Kidney (tissue), 14 donors: ENCODE data around the gene PTF1A. TPM values are rescaled to one million over a fixed set of nuclear protein-coding genes. Genes with fewer than 3 reads are reported as not detected.
A peak's percentile ranks its signal among the peaks of the same experiment; 100 is the strongest.

Source experiments
- DNase-seq, 5 donors: peaks; one replicate each; pipeline ENCODE4 v3.0.0-alpha.2; 2013 to 2020
- FAIRE-seq: peaks from 2 replicates; lab custom pipeline; 2012; peaks lifted over from hg19 to GRCh38; lab: Jason Lieb, UNC
- H3K27ac ChIP-seq, 2 donors: one replicate each; pipeline ENCODE4 v1.7.0; 2013; ENCODE audit warnings: low read depth in 2 of 2, low read length in 2 of 2, inconsistent platforms in 1 of 2
- H3K27me3 ChIP-seq: one replicate; pipeline ENCODE4 v1.7.1; 2013; ENCODE audit warnings: low read length, inconsistent platforms; ENCODE audit not compliant: control insufficient read depth, insufficient read depth
- H3K36me3 ChIP-seq, 3 donors: one replicate each; pipeline versions ENCODE4 v1.7.0 to v1.7.1; 2013; ENCODE audit warnings: low read length in 3 of 3, control low read depth in 1 of 3, inconsistent platforms in 1 of 3; ENCODE audit not compliant: insufficient read depth in 3 of 3, control insufficient read depth in 2 of 3
- H3K4me1 ChIP-seq, 3 donors: one replicate each; pipeline versions ENCODE4 v1.7.0 to v1.7.1; 2013; ENCODE audit warnings: low read length in 3 of 3, inconsistent platforms in 1 of 3, low read depth in 1 of 3; ENCODE audit not compliant: control insufficient read depth in 2 of 3, insufficient read depth in 2 of 3
- H3K4me3 ChIP-seq, 3 donors: one replicate each; pipeline versions ENCODE4 v1.7.0 to v1.8.1; 2013; ENCODE audit warnings: low read length in 3 of 3, control low read depth in 1 of 3, inconsistent platforms in 1 of 3
- H3K9ac ChIP-seq, 3 donors: one replicate each; pipeline versions ENCODE4 v1.7.0 to v1.7.1; 2013; ENCODE audit warnings: low read length in 3 of 3, control low read depth in 1 of 3, inconsistent platforms in 1 of 3
- H3K9me3 ChIP-seq, 3 donors: one replicate each; pipeline versions ENCODE4 v1.7.0 to v1.7.1; 2013; ENCODE audit warnings: low read length in 3 of 3, control low read depth in 1 of 3, inconsistent platforms in 1 of 3; ENCODE audit not compliant: control insufficient read depth in 2 of 3, insufficient read depth in 1 of 3
- intact Hi-C: fragments of 100-400 bp; cut with DNase I; formaldehyde crosslinking; loops from one replicate; pipeline ENCODE4 v1.11.1; 2022
- polyA plus RNA-seq: library from polyadenylated mRNA; stranded (reverse); fragments of 350-450 nt; fragmentation: Illumina TruSeq; extraction: RNeasy Lipid Tissue Mini Kit (QIAGEN cat#74804); gene quantifications from one replicate; pipeline ENCODE4 v1.2.3, GENCODE V29; 2014; ENCODE audit warnings: low read depth, low replicate concordance; ENCODE audit not compliant: insufficient read depth
- total RNA-seq: library from RNA; stranded (reverse); fragmentation: NEBNext Ultra II Directional; extraction: Animal tissue kit (Norgen Biotek cat#: 25700); gene quantifications from one replicate; pipeline ENCODE4 v1.2.1, GENCODE V29; 2021
- TF ChIP-seq, protein P1 (sequence below): IDR thresholded peaks from 3 replicates; pipeline ENCODE4 v1.5.1; 2012; ENCODE audit warnings: mild to moderate bottlenecking, moderate library complexity, borderline replicate concordance; ENCODE audit not compliant: insufficient read depth; ENCODE audit errors: extremely low read depth
- donor health status: control.
- donor health status: control.
- donor health status: control.
- donor health status: control.
- donor health status: control.
- donor health status: DM: yes; HTN: yes; CAD: no.
- donor health status: Normal renal cell carcinoma (clear cell type).

The PTF1A gene
- total and polyA plus RNA-seq, 2 donors from 2014 or later: not detected

DNA sequence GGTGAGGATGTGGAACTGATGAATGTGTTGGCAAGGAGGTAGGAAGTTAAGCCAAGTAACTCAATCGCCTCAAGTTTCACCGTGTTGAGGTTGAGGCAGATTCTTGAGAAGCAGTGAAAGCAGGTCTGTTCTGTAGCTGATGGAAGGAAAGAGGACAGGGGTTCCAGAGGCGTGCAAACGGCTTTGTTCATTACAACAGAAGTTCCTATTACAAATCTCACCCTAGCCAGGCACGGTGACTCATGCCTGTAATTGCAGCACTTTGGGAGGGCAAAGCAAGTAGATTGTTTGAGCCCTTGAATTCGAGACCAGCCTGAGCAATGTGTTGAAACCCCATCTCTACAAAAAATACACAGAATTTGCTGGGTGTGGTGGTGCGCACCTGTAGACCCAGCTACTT lies 36.9 kb upstream of the PTF1A start:
- H3K4me3 ChIP-seq: no peak overlapping the region
- no peaks in the 10 kb centered on the region for H3K9me3 ChIP-seq
- FAIRE-seq (no peak), DNase-seq (no peak)
- TF ChIP-seq, protein P1, sequence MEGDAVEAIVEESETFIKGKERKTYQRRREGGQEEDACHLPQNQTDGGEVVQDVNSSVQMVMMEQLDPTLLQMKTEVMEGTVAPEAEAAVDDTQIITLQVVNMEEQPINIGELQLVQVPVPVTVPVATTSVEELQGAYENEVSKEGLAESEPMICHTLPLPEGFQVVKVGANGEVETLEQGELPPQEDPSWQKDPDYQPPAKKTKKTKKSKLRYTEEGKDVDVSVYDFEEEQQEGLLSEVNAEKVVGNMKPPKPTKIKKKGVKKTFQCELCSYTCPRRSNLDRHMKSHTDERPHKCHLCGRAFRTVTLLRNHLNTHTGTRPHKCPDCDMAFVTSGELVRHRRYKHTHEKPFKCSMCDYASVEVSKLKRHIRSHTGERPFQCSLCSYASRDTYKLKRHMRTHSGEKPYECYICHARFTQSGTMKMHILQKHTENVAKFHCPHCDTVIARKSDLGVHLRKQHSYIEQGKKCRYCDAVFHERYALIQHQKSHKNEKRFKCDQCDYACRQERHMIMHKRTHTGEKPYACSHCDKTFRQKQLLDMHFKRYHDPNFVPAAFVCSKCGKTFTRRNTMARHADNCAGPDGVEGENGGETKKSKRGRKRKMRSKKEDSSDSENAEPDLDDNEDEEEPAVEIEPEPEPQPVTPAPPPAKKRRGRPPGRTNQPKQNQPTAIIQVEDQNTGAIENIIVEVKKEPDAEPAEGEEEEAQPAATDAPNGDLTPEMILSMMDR: no peak
- intact Hi-C loops: no loop called here
- no peak overlapping the region for H3K27ac ChIP-seq
- H3K4me1 ChIP-seq: peaks cover 3 to 11% (median 6%) of the 10 kb centered on the region in 3 donors
- no peaks in the 10 kb centered on the region for H3K36me3 ChIP-seq
- H3K27me3 ChIP-seq: no peaks in the 10 kb centered on the region
- H3K9ac ChIP-seq: no peak overlapping the region

DNA sequence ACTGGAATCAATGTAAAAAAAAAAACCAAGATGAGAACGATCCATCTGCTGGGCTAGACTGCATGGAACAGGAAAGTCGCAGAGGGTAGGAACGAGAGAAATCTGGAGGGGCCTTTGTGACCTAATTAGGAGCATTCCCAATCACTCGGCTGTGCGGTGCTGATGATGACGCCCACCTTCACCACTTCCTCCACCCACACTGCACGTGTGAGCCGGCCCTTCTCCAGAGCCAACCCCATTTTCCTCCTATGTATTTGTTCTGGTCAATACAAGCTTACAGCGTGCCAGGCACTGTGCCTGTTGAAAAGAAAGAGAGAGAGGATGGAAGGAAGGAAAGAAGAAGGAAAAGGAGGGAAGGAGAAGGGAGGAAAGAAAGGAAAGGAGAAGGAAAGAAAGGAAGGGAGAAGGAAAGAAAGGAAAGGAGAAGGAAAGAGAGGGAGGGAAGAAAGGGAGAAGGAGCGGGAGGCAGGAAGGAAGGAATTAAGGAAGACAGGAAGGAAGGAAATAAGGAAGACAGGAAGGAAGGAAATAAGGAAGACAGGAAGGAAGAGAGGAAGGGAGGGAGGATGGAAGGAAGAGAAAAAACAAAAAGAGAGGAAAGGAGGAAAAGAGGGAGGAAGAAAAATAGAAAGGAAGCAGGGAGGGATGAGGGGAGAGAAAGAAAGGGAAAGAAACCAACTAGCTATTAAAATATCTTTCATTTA lies 35.5 kb upstream of the PTF1A start:
- H3K27me3 ChIP-seq: no peaks in the 10 kb centered on the region
- no peak overlapping the region for H3K27ac ChIP-seq
- peaks cover 3 to 11% (median 6%) of the 10 kb centered on the region in 3 donors for H3K4me1 ChIP-seq
- no peaks in the 10 kb centered on the region for H3K9me3 ChIP-seq
- TF ChIP-seq, protein P1: no peak
- DNase-seq (no peak), FAIRE-seq (no peak)
- no peaks in the 10 kb centered on the region for H3K36me3 ChIP-seq
- H3K9ac ChIP-seq: no peak overlapping the region
- H3K4me3 ChIP-seq: no peak overlapping the region
- intact Hi-C loops: no loop called here

DNA sequence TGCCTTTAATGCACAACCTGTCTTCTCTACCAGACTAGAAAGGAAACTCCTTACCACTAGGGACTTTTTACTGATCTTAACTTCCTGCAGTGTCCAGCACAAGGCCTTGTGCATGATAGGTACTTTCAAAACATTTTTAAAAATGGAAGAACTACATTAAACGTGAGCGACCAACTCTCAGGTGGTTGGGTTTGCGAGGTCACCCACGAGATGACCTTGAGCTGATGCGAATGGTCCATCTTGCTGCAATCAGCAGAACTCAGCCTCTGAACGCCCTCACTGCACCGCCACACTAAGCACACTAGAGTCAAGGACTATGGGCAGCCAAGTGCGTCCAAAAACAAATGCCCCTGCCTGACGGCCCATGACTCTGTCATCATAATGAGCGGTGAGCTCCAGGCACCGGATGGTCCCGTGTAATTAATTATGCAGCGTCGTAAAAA lies 34.9 kb upstream of the PTF1A start:
- TF ChIP-seq, protein P1: no peak
- DNase-seq: peak in 4 of 5 donors; percentile 81 to 91 (median 86)
- Histone ChIP-seq H3K36me3 (no peaks in the 10 kb centered on the region), H3K27me3 (no peaks in the 10 kb centered on the region), H3K9me3 (no peaks in the 10 kb centered on the region), H3K4me3 (peak overlapping the region in 1 of 3 donors; percentile 30), H3K4me1 (peaks cover 3 to 11% (median 6%) of the 10 kb centered on the region in 3 donors), H3K27ac (no peak overlapping the region), H3K9ac (no peak overlapping the region)
- intact Hi-C loops: no loop called here
- no peak for FAIRE-seq
